Nucleus accumbens (tissue), 56 donors: ENCODE measurements around the gene CH25H.
A peak's percentile ranks its signal among the peaks of the same experiment; 100 is the strongest.
"Not testable (repeated sequence)": the region's sequence is repeated elsewhere in the genome, so short reads cannot be mapped to it uniquely, and the experiment has no call there.

Source experiments
- DNase-seq, 56 donors: peaks; one replicate each; lab custom pipeline; 2025; lab: John Stamatoyannopoulos, UW

The CH25H gene, protein sequence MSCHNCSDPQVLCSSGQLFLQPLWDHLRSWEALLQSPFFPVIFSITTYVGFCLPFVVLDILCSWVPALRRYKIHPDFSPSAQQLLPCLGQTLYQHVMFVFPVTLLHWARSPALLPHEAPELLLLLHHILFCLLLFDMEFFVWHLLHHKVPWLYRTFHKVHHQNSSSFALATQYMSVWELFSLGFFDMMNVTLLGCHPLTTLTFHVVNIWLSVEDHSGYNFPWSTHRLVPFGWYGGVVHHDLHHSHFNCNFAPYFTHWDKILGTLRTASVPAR

DNA sequence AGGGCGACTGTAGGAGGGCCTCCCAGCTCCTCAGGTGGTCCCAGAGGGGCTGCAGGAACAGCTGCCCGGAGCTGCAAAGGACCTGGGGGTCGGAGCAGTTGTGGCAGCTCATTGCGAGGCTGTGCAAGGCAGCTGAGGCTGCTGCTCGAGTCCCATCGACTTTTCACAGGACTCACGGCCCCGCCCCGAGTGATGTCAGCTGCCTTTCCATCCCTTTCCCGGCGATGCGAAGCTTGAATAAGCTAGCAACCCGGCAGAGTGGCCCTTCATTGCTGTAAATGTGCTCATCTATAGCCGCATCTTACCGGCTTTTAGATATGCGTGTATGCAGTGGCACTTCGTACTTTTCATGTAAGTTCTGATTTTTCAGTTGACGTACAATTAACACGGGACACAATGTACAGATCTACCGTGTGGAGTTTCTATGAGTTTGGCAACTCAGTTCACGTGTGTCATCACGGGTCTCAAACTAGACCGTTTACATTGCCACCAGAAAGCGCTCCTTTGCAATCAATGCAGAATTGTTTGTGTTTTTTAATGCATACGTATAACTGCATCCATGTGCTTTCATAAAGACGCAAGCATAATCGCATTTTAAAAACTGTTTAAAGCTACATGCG is at the start of gene CH25H:
TSS of gene CH25H (minus strand) at position 137 of the 620 bp plus-strand sequence. CDS start at position 112, 25 bp downstream.
- DNase-seq: peak in 51 of 56 donors; percentile 13 to 84 (median 61)

- no peak for DNase-seq
Measured at GRCh38 chr10:89256340-89256739, 49.2 kb upstream of the CH25H start.

- no peak for DNase-seq
Measured at GRCh38 chr10:89255793-89256192, 48.7 kb upstream of the CH25H start.

- not testable (repeated sequence) for DNase-seq
Measured at GRCh38 chr10:89255091-89255579, 48.0 kb upstream of the CH25H start.

- no peak for DNase-seq
Measured at GRCh38 chr10:89252225-89252585, 45.1 kb upstream of the CH25H start.

DNA sequence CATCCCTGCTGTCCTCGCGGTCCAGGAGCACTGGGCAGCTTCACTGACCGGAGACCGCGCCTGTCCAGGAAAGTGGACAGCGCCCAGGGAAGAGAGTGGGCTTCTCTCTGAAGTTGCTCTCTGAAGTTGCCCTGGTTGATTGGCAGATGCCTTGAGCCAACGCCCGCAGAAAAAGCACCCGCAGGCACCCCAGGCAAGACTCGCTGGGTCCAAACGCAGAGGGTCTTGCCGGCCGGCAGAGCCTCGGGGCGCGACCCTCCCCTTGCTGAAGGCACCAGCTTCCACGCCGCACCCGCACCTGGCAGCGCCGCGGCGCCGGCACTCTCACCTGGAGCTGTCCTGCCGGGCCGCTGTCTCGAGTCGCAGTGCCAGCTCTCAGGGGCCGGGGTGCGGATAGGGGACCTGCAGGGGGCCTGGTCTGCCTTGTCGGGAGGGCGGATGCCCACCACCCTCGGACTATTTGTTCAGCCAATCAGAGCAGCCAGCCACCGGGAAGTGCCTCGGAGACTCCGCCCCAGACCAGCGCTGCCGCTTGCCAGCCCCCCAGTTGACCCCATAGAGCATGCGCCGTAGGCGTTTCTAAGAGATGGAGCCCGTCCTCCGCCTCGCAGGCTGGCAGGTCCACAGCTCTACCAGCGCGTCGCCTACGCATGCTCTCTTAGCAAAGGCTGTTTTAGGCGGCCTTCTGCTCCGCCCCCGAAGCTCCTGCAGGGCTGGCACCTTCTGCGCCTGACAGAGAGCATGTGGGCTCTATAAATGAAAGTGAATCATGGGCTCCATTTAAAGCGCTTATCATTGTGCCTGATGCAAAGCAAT is 44.5 kb upstream of the CH25H start, which contains the start of gene LIPA:
TSS of gene LIPA (minus strand) at position 367 of the 816 bp plus-strand sequence. CDS start 4,127 bp downstream, outside the sequence.
- DNase-seq: peak; percentile 64 to 98 (median 95)

DNA sequence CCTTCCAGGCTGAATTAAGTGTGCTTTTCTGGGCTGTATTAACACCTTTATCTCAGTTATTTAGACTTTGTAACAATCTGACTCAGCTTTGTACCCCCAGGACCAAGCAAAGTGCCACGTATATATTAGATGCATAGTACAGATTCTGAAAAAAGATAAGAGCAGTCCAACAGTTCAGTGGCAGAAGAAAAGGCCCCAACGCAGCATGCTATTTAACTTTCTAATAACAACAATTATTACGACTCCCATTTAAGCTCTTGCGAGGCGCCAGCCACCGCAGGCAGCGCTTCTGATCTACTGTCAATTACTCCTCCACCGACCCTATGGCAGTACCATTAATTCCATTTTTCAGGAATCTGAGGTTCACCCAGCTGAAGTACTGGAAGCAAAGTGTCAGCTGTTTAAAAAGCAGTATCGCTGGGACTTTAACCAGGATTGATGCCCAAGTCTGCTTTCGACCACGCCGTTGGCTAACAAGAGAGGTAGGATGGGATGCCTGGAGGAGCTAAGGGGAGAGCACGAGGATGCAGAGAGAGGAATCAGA is 43.8 kb upstream of the CH25H start:
- peak in 6 of 56 donors; percentile 34 to 68 (median 55) for DNase-seq

- no peak for DNase-seq
Measured at GRCh38 chr10:89248990-89249389, 41.9 kb upstream of the CH25H start.

DNA sequence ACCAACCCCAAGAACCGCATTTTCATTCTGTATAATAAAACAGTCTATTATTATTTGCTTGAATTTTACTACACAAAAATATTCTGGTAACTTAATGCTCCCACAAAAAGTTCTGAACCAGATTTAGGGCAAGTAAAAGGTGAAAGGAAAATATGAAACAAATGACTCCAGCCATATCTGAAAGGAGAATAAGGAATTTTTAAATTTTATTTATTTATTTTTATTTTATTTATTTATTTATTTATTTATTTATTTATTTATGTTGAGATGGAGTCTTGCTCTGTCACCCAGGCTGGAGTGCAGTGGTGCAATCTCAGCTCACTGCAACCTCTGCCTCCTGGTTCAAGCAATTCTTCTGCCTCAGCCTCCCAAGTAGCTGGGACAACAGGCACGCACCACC is 40.5 kb upstream of the CH25H start:
- not testable (repeated sequence) for DNase-seq

GRCh38 chr10:89245802-89246201 is 38.7 kb upstream of the CH25H start:
- no peak for DNase-seq

DNA sequence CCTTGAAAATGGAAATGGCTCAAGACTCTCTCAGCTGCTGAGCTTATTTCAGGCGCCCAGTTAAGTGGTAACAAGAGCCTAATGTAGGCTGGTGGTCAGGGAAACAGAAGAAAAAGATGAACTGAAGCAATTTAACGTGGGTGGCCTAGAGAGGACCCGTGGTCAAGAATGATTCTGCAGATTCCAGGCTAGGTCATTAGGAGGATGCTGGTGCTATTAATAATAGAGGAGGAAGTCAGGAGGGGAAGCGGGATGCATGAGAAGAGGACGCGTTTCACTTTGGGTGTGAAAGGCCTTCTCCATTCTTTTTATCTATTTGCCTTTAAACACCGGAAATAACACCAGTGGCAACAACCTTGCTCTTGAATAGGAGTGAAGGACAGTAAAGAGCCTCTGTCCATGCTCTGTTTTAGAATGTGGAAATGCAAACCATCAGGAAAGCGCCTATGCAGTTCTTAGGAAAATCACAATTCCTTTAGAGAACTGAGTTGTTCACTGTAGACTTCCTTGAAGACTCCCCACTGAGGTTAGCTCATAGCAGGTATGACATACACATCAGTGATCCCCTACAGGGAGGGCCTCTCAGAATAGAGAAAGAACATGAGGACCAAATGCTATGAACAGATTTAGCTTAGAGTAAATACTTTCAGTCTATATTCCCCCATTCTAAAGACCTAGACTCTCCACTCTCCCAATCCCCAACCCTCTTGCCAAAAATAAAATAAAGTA is 35.9 kb upstream of the CH25H start:
- no peak for DNase-seq

DNA sequence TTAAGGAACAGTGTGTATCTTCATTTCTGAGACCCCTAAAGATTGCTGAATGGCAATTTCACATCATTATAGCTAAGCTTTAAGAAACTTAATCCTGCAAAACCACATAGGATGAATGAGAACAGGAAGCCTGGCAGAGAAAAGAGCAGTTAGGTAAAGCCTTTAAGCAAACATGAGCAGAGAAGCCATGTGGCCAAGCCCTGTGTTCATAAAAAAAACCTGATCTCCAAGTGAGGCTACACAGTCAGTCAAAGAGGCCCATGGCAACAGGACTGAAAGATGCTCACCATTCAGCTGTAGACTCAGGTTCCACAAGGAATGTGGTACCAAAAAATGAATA is 35.2 kb upstream of the CH25H start:
- no peak for DNase-seq

DNA sequence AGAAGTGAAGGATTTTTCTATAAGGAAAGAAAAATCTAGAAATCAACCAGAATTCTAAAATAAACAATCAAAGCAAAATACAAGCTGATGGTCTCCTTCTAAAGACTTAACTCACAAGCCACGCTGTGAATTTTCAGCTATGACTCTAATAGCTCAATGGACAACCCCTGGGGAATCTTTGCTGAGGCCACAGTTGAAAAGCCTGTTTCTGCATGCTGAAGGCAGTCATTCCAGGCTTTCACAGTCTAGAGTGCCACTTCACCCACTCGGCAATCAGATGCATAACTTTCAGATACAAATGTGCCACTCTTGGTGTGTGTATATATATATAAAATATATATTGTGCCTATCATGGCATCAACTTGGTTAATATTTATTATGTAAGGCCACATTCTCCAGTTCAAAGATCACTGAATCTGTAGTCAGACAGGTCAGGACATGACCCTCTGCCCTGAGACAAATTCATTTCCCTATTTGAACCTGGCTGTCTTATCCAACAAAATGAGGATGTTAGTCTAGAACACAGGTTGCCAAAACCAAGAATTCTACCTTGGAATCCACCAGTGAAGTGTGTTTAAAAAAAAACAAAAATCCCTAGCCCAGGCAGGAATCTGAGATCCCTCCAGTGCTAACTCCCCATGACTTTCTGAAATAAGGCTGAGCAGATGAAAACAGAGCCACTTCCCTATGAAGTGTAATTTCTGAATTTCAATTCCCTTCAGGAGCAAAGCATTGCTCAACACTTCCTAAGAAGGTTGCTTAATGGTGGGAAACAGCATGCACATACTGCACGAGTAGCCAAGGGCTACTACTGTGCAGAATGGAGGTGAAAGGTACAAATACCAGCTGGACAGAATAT is 34.6 kb upstream of the CH25H start:
- DNase-seq: no peak

DNA sequence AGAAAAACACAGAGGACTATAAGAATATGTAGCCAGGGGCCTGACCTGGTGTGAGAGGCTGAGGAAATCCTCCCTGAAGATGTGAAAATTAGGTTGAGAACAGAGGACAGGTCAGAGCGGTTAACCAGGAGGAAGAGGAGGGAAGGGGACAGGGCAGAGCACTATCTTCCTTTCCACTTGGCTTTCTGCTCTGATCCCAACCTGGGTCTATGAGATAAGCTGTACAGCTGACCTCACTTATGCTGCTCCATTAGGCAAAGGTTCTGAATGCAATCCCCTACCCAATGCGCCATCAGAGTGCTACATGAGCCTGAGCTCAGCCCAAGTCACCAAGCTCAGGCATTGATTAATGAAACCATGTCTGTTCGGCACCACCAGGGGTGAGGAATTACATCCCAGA is 33.9 kb upstream of the CH25H start:
- DNase-seq: no peak

DNA sequence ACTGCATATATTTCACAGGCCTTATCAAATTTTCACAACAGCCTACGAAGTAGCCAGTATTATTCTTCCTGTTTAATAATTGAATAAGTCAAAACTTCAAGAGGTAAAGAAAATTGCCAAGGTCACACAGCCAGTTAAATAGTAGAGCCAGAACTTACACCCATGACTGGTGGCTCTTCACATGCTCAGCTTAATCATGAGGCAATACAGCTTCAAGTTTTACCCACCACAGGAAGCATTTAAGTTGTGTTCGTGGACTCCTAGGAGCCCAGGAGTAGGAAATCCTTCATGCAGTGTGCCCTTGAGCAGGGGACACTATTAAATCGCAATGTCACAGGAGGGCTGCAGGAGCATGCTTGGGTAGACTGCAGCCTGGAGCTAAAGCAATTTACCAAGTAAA is 33.4 kb upstream of the CH25H start:
- no peak for DNase-seq

GRCh38 chr10:89238956-89239644 is 32.0 kb upstream of the CH25H start:
- no peak for DNase-seq

GRCh38 chr10:89237849-89238248 is 30.7 kb upstream of the CH25H start:
- DNase-seq: no peak

- DNase-seq: no peak
Measured at GRCh38 chr10:89236226-89236797, 29.2 kb upstream of the CH25H start.
